Peyer's patch (tissue), 4 donors: ENCODE data around the gene NSMF.

Experiments used
- CTCF ChIP-seq, 6 experiments: fragments of 450-650 bp in 4 of 6; fragments of 200-600 bp in 2 of 6; sonication (generic) in 1 of 6; IDR thresholded peaks; one replicate each; pipeline ENCODE4 v1.5.1; 2017 to 2019; ENCODE audit warnings: antibody characterized with exemption in 6 of 6, mild to moderate bottlenecking in 3 of 6, moderate library complexity in 1 of 6
- POLR2A ChIP-seq, 2 donors: fragments of 450-650 bp; IDR thresholded peaks; one replicate each; pipeline ENCODE4 v1.5.1; 2017; ENCODE audit warnings: antibody characterized with exemption in 2 of 2, mild to moderate bottlenecking in 2 of 2, moderate library complexity in 2 of 2

- TF ChIP-seq CTCF (IDR thresholded peaks at IDR 0.05) (no peak), POLR2A (IDR thresholded peaks at IDR 0.05) (no peak)
These were observed 9.9 kb downstream of the NSMF start for GRCh38 chr9:137449081-137449844.
